Smooth muscle cell (in vitro differentiated cells): ENCODE data around the gene NHLRC4. TPM values are rescaled to one million over a fixed set of nuclear protein-coding genes. Genes with fewer than 3 reads are reported as not detected.

Experiments used
- DNase-seq: peaks from one replicate; lab custom pipeline; 2025; ENCODE audit not compliant: unreplicated experiment; lab: John Stamatoyannopoulos, UW
- H2AFZ ChIP-seq: fragments of 200-600 bp; sonication (generic); 2 replicates; pipeline ENCODE4 v1.6.0; 2016; ENCODE audit warnings: antibody characterized with exemption, low read depth, mild to moderate bottlenecking
- H3F3A ChIP-seq: fragments of 200-600 bp; sonication (generic); 2 replicates; pipeline ENCODE4 v1.6.0; 2017; ENCODE audit warnings: antibody characterized with exemption, low read depth
- H3K27ac ChIP-seq: fragments of 200-600 bp; sonication (generic); 2 replicates; pipeline ENCODE4 v1.5.1; 2016; ENCODE audit warnings: low read depth, mild to moderate bottlenecking
- H3K27me3 ChIP-seq: fragments of 200-600 bp; sonication (generic); 2 replicates; pipeline ENCODE4 v1.6.1; 2016; ENCODE audit warnings: low read depth, mild to moderate bottlenecking
- H3K36me3 ChIP-seq: fragments of 200-600 bp; sonication (generic); 2 replicates; pipeline ENCODE4 v1.5.1; 2016; ENCODE audit warnings: low read depth
- H3K4me1 ChIP-seq: fragments of 200-600 bp; sonication (generic); 2 replicates; pipeline ENCODE4 v1.5.1; 2016; ENCODE audit warnings: low read depth
- H3K4me2 ChIP-seq: fragments of 200-600 bp; sonication (generic); 2 replicates; pipeline ENCODE4 v1.6.0; 2016; ENCODE audit warnings: mild to moderate bottlenecking
- H3K4me3 ChIP-seq: fragments of 200-600 bp; sonication (generic); 2 replicates; pipeline ENCODE4 v1.5.1; 2016; ENCODE audit warnings: mild to moderate bottlenecking
- H3K79me2 ChIP-seq: fragments of 200-600 bp; sonication (generic); 2 replicates; pipeline ENCODE4 v1.6.0; 2016; ENCODE audit warnings: low read depth, mild to moderate bottlenecking
- H3K9ac ChIP-seq: fragments of 200-600 bp; sonication (generic); 2 replicates; pipeline ENCODE4 v1.6.0; 2016; ENCODE audit warnings: low read depth
- H3K9me3 ChIP-seq: fragments of 200-600 bp; sonication (generic); replicated peaks from 2 replicates; pipeline ENCODE4 v1.5.1; 2016; ENCODE audit warnings: low read depth
- H4K20me1 ChIP-seq: fragments of 200-600 bp; sonication (generic); 2 replicates; pipeline ENCODE4 v1.6.0; 2016; ENCODE audit warnings: low read depth
- CTCF ChIP-seq: fragments of 200-600 bp; sonication (generic); IDR thresholded peaks from 2 replicates; pipeline ENCODE4 v1.5.1; 2017; ENCODE audit warnings: borderline replicate concordance, mild to moderate bottlenecking, antibody characterized with exemption; ENCODE audit not compliant: insufficient read depth, poor library complexity, severe bottlenecking
- WGBS: methylation state at CpG from one replicate; pipeline ENCODE4 v1.1.7; 2016; ENCODE audit warnings: low lambda C conversion rate; 5-methylcytosine and 5-hydroxymethylcytosine counted together
- polyA plus RNA-seq: library from polyadenylated mRNA; unstranded; fragments of >200 nt; fragmentation: Nextera tagmentation; extraction: Ambion mirVana; gene quantifications from 2 replicates; pipeline ENCODE4 v1.2.1, GENCODE V29; 2016
- total RNA-seq: library from RNA; depleted of rRNA; stranded (reverse); fragments of >200 nt; gene quantifications from 2 replicates; pipeline ENCODE4 v1.2.3, GENCODE V29; 2014

NHLRC4 gene
- total and polyA plus RNA-seq, 2 experiments from 2014 or later: 0.18 to 0.85 TPM

GRCh38 chr16:588639-588888 lies 21.8 kb downstream of the NHLRC4 start:
- H3F3A ChIP-seq: no peaks in the 10 kb centered on the region
- H3K36me3 ChIP-seq: no peaks in the 10 kb centered on the region
- WGBS: under 1% methylated on average over 16 of the region's 21 CpGs
- H3K79me2 ChIP-seq: peaks cover 34% of the 10 kb centered on the region
- DNase-seq: no peak
- peak overlapping the region; percentile 97 for H3K9ac ChIP-seq
- peaks cover 6% of the 10 kb centered on the region for H3K4me1 ChIP-seq
- no peak for TF ChIP-seq CTCF
- peak overlapping the region; percentile 97 for H3K27ac ChIP-seq
- H3K4me3 ChIP-seq: peak overlapping the region; percentile 93
- H3K4me2 ChIP-seq: peak overlapping the region; percentile 84
- H2AFZ ChIP-seq: peak overlapping the region; percentile 94
- no peaks in the 10 kb centered on the region for H3K27me3 ChIP-seq
- H4K20me1 ChIP-seq: peaks cover 33% of the 10 kb centered on the region
- no peaks in the 10 kb centered on the region for H3K9me3 ChIP-seq

- TF ChIP-seq CTCF: no peak
Observed at GRCh38 chr16:588889-589657, 22.3 kb downstream of the NHLRC4 start.

GRCh38 chr16:589658-590187 lies 22.9 kb downstream of the NHLRC4 start, which contains the start of gene RAB40C:
TSS of gene RAB40C (plus strand) at chr16:590066. CDS start at chr16:590292, 226 bp downstream.
- WGBS: under 1% methylated on average over 21 of the region's 67 CpGs
- Histone ChIP-seq H3K4me1 (peaks cover 6% of the 10 kb centered on the region), H3K79me2 (peaks cover 46% of the 10 kb centered on the region)

More at GRCh38 chr16:588889-589657, 22.3 kb downstream of the NHLRC4 start:
- no peaks in the 10 kb centered on the region for H3F3A ChIP-seq
- no peaks in the 10 kb centered on the region for H3K36me3 ChIP-seq
- no peaks in the 10 kb centered on the region for H3K9me3 ChIP-seq
- peak overlapping the region; percentile 84 for H3K4me2 ChIP-seq
- H4K20me1 ChIP-seq: peaks cover 38% of the 10 kb centered on the region
- no peaks in the 10 kb centered on the region for H3K27me3 ChIP-seq
- peak overlapping the region; percentile 94 for H2AFZ ChIP-seq
- peak overlapping the region; percentile 97 for H3K27ac ChIP-seq
- under 1% methylated on average over 97 of the region's 107 CpGs for WGBS
- peak; percentile 100 for DNase-seq
- H3K4me1 ChIP-seq: peaks cover 6% of the 10 kb centered on the region
- H3K9ac ChIP-seq: peak overlapping the region; percentile 97
- H3K79me2 ChIP-seq: peaks cover 39% of the 10 kb centered on the region
- H3K4me3 ChIP-seq: peak overlapping the region; percentile 93

More at GRCh38 chr16:589658-590187, 22.9 kb downstream of the NHLRC4 start, which contains the start of gene RAB40C:
- Histone ChIP-seq H3K27me3 (no peaks in the 10 kb centered on the region), H3K9me3 (no peaks in the 10 kb centered on the region), H3K4me3 (peak within 1 kb of the TSS; percentile 94), H4K20me1 (peaks cover 44% of the 10 kb centered on the region), H3K27ac (peak within 1 kb of the TSS; percentile 97), H3F3A (no peaks in the 10 kb centered on the region), H3K4me2 (peak within 1 kb of the TSS; percentile 93), H3K9ac (peak within 1 kb of the TSS; percentile 97), H3K36me3 (no peaks in the 10 kb centered on the region), H2AFZ (peak within 1 kb of the TSS; percentile 94)
- DNase-seq: peak; percentile 100
- no peak for TF ChIP-seq CTCF
